Mammary epithelial cell (primary cell): Measurements from ENCODE around the gene ZNF92.

Source experiments
- CTCF ChIP-seq, 2 donors: IDR thresholded peaks in 1 of 2; conservative IDR thresholded peaks in 1 of 2; 2 replicates each; pipeline ENCODE4 v1.5.1; 2011 to 2012; ENCODE audit warnings: inconsistent platforms in 2 of 2, low read length in 2 of 2, mild to moderate bottlenecking in 2 of 2, control low read depth in 1 of 2, low read depth in 1 of 2; ENCODE audit not compliant: insufficient read depth in 1 of 2; ENCODE audit errors: extremely low read depth in 1 of 2
- EZH2 ChIP-seq: IDR thresholded peaks from 2 replicates; pipeline ENCODE4 v1.6.1; 2012; ENCODE audit warnings: low read length, inconsistent platforms, borderline replicate concordance

- TF ChIP-seq CTCF (conservative IDR thresholded peaks at IDR 0.05 in 1 of 2, IDR thresholded peaks at IDR 0.05 in 1 of 2; ENCODE audit: extremely low read depth in 1 of 2, insufficient read depth in 1 of 2, low read depth in 1 of 2, low read length in 2 of 2) (no peak), EZH2 (no peak)
Measured at GRCh38 chr7:65448816-65449504, 75.3 kb downstream of the ZNF92 start.
